Stimulated activated CD8-positive, alpha-beta memory T cell treated with anti-CD3 and anti-CD28 coated beads, Interleukin-4, amount 100 ng/mL, for 1 hour (primary cell): ENCODE results near the gene NMUR1.

Experiments used
- DNase-seq, 2 donors: peaks; one replicate each; pipeline ENCODE4 v3.0.0-alpha.2; 2020; ENCODE audit warnings: low read depth in 2 of 2, low spot score in 1 of 2

The NMUR1 gene

DNA sequence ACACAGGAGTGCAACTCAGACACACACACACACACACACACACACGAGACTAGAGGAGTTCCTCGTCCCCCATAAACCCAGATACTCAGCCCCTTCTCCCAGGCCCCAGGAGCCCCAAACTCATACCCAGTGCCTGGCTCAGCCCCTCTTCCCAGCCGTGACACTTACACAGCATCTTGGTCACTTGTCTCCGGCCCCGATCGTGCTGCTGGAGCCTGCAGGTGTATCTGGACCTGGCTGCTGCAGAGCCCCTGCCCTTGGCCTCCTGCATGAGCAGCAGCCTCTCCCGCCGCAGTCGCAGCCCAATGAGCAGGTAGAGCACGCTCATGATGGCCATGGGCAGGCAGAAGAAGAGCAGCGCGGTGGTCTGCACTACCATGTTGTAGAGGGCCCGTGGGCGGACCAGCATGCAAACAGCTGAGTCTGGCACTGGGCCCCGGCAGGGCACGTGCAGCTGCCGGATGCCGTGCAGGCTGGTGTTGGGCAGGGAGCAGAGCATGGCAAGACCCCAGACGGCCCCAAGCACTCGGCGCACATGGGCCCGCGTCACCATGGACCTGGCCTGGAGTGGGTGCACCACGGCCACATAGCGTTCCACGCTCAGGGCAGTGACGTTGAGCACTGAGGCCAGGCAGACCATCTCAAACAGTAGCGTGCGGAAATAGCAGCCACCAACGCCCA, 2.1 kb downstream of the NMUR1 start:
- no peak for DNase-seq

DNA sequence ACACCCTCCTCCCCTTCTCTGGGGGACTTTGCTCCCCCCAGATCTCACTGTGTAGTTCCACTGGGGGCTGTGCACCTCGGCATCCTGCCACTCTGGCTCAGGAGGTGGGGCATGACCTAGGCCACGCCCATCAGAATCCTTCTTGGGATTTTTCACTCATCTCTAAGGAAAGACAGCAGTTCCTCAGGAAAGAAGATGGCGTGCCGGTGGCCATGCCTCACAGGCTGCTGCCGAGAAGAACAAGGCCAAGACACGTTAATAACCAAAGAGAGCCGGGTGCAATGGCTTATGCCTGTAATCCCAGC, 3.2 kb downstream of the NMUR1 start:
- no peak for DNase-seq

DNA sequence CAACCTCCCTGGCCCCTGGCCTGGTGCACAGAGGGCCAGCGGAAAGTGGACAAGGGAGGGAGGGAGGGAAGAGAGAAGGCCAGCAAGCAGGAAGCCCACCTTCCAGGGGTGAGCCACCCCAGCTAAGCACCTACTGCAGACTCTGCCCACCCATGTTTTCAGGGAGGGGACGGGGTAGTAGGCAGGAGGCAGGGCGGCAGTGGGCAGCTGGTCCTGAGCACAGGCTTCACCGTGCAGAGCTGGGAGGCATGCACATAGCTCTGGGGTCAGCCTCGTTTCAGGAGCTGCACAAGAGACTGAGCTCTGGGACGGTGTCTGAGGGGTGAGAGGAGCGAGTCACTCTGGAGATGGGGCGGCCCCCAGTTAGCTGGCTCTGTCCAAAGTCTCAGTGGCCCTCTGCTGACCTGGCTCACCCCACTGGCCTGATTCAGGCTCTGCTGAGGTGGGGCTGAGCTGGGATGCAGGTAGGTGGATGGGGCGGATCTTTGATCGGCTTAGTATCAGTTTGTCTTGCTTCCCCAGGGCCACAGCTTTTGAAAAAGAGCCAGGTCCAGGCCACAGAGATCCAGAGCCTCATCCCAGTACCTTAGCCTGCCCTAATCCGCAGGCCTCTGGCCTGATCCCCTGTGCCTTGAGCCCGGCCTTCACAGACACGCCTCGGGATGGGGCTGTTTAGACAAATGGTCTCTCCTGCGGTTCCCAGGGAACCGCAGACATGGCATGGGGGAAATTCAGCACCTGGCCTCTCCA, 3.7 kb downstream of the NMUR1 start:
- DNase-seq: no peak

DNA sequence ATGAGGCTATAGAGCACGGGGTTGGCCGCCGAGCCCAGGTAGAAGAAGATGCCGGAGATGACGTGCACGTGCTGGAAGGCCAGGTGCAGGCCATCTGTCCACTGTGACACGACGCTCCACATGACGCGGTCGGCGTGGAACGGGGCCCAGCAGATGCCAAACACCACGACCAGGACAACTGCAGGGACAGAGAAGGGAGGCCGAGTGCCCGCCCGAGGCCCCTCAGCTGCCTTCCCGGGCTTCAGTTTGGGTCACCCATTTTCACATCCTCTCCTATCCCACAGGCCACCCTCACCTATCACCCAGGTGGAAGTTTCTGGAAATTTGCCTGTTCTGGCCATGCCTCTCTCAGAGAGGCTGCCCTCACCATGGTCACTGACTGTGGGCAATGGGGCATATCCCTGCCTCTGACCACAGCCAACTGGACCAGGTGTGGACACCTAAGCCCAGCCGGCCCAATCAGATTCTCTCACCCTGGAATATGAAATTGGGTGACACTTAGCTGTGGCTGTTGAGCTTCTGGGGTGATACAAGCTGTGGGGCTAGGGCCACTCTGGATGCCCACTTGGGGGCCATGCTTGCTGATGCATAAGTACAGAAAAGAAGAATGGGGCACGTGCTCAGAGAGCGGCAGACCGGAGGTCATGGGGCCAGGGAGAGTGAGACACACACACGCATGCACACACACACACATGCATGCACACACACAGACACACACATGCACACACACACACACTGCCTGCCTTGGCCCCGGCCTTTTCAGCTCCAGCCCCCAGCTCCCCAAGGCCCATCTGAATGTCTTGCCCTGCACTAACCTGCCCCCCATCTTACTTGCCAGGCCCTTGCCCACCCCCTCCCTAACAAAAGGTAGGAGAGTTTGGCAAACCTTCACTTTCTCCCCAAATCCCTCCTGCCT, 4.7 kb downstream of the NMUR1 start:
- DNase-seq: no peak

DNA sequence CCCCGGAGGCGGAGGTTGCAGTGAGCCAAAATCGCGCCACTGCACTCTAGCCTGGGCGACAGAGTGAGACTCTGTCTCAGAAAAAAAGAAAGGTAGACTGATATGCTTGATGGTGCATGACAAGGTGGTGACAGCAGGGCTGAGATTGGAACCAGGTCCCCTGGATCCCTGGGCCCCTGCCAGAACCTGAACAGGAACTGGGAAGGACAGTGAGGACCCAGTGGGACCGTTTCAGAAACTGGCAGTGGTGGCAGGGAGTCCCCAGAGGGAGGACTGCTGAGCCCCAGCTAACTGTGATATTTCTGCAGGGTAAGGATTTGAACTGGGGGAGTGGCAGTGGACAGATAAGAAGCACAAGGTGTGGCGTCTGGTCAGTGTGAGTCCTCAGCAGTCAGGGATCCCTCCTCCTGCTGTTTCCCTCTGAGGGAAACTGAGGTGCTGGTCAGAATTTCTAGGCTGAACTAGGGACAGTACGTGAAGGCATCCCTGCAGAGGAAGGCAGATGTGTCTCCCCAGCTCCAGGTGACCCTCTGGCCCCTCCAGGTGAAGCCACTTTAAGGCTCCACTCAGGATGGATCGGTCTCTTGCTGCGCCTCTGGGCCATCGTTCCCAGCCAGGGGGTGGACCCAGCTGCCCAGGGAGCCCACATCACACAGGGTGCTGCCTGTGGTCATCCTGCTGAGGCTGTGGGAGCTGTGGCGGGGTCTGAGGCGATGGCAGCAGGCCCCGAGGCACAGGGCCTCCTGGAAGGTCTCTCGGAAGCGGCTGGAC, 5.6 kb downstream of the NMUR1 start:
- DNase-seq: no peak

DNA sequence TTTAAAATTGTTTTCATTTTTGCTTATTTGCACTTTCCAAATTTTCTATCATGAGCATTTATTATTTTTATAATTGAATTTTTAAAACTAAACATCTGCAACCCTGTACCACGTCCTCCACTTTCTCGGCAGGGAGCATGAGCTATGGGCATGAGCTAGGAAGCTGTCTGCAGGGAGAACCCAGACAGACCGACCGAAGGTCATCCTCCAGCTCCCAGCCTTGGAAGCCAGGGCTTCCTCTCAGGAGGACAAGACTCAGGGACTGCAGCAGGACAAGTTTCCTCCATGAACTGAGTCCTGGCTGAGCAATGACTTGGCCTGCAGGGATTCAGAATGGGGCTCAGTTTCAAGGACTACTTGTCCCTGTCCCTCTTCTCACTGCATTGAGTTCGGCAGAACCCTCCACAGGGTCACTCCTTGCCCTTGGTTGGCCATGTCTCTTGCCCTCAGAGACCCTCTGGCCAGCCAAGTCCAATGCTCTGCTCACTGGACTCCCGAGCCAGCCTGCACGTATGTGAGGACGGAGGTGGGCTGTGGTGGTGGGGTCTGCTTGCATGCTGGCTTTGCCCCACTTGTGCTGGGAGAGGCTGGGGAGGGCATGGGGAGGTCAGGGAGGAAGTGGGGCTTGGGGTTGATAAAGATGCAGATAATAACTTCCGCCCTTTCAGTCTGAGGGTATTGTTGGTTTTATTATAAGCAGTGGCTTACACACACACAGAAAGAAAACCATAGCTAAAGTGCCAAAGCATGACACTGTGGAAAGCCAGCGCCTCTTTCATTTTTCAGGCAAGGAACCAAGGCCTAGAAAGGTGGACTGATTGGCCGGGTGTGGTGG, 6.6 kb downstream of the NMUR1 start:
- DNase-seq: no peak

DNA sequence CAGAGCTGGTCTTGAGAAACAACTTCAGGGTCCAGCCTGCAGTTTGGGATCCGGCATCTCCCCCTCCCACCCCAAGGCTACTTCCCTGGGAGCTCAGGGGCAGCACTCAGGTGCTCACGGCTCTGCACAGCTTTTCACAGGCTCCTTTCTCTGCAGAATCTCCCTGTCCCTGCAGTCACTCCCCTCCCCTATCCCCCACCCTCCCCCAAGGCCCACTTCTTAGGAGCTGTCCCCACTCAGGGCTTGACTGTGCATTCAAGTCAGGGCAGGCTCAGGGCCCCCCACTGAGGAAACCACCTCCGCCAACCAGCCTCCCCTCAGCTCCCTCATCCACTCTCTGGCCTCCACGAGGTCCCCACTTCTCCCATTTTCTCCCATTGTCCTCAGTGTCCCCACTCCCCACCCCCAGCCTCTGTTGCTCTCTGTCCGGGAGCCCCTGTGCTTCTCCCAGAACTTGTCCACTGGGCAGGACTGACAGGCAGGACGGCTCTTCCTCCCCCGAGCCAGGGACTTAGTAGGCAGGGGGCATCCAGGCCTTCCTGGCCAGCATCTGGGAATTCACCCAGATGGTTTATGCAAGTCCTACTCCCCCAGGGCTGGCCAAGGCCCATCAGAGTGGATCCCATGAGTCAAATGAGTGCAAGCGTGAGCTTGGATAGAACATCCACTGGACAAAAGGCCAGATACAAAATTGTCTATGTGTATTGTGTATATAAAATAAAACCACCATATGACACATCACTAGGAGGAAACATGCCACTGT, 7.6 kb downstream of the NMUR1 start:
- DNase-seq: no peak

DNA sequence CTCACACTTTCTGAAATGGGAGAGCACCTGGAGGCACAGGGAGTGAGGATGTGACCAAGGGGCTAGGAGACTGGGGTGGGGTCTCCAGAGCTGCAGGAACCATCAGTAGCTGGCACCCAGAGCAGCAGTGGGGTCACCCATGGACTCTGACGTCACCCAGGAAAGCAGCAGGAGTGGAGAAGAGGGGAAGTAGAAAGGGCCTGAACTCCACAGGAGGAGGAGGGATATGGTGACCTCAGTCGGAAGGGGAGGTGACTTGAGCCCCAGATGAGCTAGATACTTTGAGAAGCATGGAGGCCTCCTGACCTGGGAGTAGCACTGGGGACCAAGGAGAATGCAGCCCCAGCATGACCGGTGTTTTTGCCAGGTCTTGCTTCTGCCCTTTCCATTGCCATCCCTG, 8.8 kb downstream of the NMUR1 start:
- no peak for DNase-seq

DNA sequence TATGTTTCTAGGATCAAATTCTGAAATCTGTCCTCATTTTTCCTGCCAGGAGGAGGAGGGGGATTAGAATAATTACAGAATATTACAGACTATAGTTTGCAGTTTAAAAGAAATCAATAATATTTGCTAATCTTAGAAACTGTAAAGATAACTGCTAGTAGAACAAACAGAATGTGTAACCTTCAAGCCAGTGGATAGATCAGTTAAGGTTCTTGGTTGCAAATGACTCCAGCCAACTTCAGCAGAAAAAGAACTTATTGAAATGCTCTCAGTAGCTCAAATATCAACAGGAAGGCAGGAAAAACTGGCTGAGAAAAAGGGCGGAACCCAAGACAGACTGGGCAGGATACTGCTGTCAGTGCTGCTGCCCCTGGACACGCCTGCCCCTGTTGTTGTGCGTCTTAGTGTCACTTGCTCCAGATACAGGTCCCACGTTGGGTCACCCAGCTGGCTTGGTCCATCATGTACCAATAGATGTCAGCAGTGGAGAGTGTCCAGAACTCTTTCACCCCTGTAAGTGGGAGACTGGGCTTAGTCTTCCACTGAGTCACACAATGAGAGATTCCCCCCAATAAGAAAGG, 10.2 kb downstream of the NMUR1 start:
- DNase-seq: no peak

DNA sequence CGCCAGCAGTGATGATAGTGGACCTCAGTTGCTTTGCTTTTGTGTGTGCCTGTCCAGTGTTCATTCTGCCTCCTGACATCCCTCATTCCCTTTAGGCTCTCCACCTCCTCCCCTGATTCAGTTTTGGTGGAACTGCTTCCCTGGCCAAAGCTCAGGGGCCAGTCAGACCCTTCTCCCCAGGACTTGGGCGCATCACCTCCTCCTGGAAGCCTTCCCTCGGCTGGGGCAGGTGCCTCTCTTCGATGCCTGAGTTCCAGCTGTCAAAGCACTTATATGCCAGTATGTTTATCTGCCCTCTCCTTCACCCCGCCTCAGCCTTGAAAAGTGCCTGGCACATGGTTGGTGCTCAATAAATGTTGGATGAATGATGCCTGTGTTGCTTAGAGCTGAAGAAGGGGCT, 11.5 kb downstream of the NMUR1 start:
- DNase-seq: no peak

DNA sequence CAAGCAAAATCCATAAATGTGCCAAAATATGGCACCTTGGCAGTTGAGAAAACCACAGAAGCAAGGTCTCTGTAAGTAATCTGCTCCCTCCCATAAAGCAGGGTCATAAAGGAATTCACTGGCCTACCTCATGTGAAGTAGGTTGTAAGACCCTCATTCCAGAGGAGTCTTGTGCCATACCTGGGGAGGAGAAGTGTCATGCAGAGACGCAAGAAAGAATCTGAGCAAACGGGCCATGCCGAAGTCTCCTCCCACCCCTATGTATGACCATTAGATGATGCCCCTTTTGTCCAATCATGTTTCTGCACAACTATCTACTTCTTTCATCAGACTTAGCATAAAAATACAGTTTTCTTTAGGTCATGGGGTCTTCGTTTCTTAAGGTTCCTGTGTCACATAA, 14.6 kb downstream of the NMUR1 start:
- no peak for DNase-seq

DNA sequence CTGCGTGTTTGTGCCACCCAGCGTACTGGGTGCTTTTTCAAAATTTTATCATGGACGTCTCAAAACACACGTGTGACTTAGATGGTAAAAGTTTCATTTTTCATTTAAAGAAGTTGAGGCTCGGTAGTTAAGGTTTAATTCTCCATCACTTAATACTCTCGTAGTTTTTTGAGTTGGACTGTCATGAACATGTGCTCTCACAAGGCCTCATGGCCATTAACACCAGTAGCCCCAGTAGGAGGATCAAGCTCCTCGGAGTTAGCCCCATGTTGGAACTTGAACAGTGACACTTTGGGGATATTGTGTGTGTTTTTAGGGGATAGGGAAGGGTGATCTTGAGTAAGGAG, 15.3 kb downstream of the NMUR1 start:
- no peak for DNase-seq

DNA sequence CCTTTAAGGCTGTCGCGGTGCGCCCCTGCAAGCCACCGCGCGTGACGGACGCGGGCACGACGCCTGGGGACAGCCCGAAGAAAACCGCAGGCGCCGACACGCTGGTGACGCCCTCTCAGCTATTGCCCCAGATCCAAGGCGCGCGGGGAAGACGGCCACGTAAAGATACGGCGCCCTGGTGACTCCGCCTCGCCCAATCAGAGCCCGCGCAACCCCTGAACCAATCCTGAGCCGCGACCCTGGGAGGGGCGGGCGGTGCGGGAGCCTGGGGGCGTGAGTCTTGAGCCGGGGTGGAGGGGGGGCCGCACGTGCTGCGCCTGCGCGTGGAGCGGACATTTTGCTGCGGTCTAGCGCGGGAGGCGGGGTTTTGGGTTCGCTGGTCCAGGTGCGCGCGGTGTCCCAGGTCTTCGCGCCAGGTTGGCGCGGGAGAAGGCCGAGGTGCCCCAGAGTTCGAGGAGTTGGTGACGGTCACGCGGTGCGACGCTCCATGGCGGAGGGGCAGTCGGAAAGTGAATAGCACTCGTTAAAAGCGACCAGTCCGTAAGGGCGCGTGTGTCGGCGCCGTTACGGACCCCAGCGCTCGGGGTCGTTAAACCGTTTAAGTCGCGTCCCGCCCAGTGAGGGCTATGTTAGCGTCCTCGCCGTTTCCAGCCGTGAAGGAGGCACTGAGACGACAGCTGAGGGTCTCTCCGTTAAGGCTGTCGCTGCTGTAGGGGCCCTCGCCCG, 15.9 kb downstream of the NMUR1 start:
- DNase-seq: peak; percentile 84 to 96

DNA sequence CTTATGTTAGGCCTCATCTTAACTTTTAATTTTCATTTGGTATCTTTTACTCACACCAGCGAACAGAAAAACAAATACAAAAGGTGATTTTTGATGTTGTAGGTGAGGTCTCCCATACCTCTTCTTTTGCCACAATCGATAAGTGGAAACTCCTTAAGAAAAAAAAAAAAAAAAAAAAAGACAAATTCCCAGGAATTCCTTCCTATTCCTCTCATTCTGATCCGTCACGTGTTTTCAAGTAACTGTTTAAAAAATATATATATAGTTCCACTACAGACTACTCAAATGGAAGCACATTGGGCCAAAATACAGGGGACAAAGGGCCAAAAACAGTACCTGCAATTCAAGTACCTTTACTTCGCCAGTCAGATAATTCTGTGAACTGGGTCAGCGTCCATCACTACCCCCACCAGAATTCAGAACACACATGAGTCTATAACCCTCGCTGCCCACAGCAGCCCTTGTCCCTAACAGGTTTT, 16.5 kb downstream of the NMUR1 start:
- no peak for DNase-seq

DNA sequence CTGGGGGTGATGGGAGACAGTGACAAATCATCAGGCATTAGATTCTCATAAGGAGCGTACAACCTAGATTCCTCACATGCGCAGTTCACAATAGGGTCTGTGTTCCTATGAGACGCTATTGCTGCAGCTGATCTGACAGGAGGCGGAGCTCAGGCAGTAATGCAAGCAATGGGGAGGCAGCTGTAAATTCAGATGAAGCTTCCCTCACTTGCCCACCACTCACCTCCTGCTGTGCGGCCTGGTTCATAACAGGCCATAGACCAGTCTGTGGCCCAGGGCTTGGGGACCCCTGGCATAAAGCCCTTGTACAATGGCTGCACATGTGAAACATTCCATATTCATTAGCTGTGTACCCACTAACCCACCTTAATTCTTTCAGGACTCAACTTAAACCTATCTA, 18.0 kb downstream of the NMUR1 start:
- DNase-seq: no peak

DNA sequence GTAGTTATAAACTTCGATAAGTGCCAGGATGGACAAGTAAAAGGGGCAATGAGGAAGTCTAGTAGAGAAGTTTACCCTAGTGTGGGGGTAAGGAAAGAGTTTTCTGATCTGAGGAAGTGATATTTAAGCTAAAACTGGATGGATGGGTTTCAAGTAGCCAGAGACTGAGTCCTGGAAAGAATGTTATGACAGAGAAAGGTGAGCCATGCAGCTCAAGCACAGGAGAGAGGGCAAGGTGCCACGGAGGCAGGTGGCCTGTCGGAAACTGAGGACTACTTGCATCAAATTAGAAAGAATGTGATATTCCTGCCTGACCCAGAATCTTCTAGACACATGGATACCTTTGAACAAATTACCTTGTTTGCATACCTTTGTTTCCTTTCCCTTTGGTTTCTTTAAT, 26.5 kb downstream of the NMUR1 start:
- no peak for DNase-seq

DNA sequence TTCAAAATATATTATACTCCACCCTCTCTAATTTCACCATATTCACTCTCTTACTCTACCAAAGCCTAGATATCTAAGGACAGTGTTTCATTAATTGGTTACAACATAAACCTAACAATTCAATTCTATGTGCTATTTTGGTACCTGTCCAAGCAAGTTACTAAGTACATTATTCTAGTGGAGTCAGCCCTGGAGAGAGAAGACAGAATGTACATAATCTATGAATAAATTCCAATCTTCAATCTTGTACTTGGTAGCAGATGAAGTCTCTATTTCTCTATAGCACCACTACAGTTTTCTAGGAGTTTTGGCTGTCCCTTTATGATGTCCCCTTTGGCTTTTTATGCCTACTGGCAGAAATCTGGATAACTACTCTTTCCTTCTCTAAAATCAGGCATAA, 27.6 kb downstream of the NMUR1 start:
- no peak for DNase-seq

DNA sequence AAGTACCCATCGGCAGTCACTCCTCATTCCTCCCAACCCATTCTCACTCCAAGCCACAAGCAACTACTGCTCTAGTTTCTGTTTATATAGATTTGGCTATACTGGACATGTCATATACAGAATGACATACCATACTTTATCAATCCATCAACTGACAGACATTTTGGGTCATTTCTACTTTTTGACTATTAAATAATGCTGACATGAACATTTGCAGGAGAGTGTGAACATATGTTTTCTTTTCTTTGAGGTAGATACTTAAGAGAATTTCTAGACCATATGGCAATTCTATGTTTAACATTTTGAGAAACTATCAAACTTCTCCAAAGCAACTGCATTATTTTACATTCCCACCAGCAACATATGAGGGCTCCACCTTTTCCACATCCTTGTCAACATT, 32.6 kb downstream of the NMUR1 start:
- no peak for DNase-seq

DNA sequence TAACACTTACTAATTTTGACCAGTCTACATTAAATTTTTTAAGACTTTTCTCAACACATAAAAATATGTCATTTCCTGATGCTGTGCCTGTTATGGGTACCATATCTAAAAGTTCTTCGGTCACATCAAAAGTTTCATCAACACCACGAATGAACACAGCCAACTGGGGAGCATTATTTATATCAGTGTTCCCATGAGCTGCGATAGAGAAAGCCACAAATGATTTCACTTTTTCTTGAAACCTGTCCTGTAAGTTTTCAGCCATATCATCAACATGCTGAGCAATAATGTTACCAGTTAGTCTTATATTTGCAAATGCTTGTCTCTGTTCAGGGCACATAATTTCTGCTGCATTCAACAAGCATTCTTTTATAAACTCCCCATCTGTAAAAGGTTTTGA, 35.6 kb downstream of the NMUR1 start:
- DNase-seq: no peak
